NCI-H2196 treated with DMSO at 0.1 percent for 48 hours (cell line): ENCODE data around the gene PKNOX2.
A peak's percentile ranks its signal among the peaks of the same experiment; 100 is the strongest.

Experiments used
- DNase-seq: peaks from one replicate; lab custom pipeline; 2025; ENCODE audit not compliant: unreplicated experiment; lab: John Stamatoyannopoulos, UW

PKNOX2 gene

GRCh38 chr11:125164422-125165110 is at the start of gene PKNOX2:
Gene PKNOX2, plus strand, starts transcription at chr11:125164751. Its CDS starts 186,555 bp downstream, at chr11:125351306.
- DNase-seq: peak; percentile 10

- no peak for DNase-seq
Measured at GRCh38 chr11:125117429-125117828, 47.1 kb upstream of the PKNOX2 start.

GRCh38 chr11:125123194-125123946 is 41.2 kb upstream of the PKNOX2 start:
- no peak for DNase-seq

GRCh38 chr11:125123947-125124617 is 40.5 kb upstream of the PKNOX2 start:
- DNase-seq: no peak

- no peak for DNase-seq
Measured at GRCh38 chr11:125124618-125124992, 39.9 kb upstream of the PKNOX2 start.

- DNase-seq: no peak
Measured at GRCh38 chr11:125128450-125128849, 36.1 kb upstream of the PKNOX2 start.

GRCh38 chr11:125129316-125129993 is 35.1 kb upstream of the PKNOX2 start:
- DNase-seq: no peak

- DNase-seq: no peak
Measured at GRCh38 chr11:125132071-125132470, 32.5 kb upstream of the PKNOX2 start.

- no peak for DNase-seq
Measured at GRCh38 chr11:125132596-125132995, 32.0 kb upstream of the PKNOX2 start.

GRCh38 chr11:125136001-125136400 is 28.6 kb upstream of the PKNOX2 start:
- DNase-seq: no peak

- DNase-seq: no peak
Measured at GRCh38 chr11:125138966-125139365, 25.6 kb upstream of the PKNOX2 start.

GRCh38 chr11:125139778-125140177 is 24.8 kb upstream of the PKNOX2 start:
- DNase-seq: no peak

- no peak for DNase-seq
Measured at GRCh38 chr11:125140233-125140632, 24.3 kb upstream of the PKNOX2 start.

GRCh38 chr11:125141178-125141577 is 23.4 kb upstream of the PKNOX2 start:
- no peak for DNase-seq

GRCh38 chr11:125141686-125142535 is 22.6 kb upstream of the PKNOX2 start:
- DNase-seq: no peak

GRCh38 chr11:125146232-125146631 is 18.3 kb upstream of the PKNOX2 start:
- DNase-seq: no peak

- DNase-seq: no peak
Measured at GRCh38 chr11:125147280-125147679, 17.3 kb upstream of the PKNOX2 start.

- DNase-seq: no peak
Measured at GRCh38 chr11:125148011-125148410, 16.5 kb upstream of the PKNOX2 start.

- no peak for DNase-seq
Measured at GRCh38 chr11:125148743-125149142, 15.8 kb upstream of the PKNOX2 start.

GRCh38 chr11:125153837-125154236 is 10.7 kb upstream of the PKNOX2 start:
- DNase-seq: no peak
